Measurements from ENCODE around the gene CDK11A.
"Not testable (repeated sequence)": the region's sequence is repeated elsewhere in the genome, so short reads cannot be mapped to it uniquely, and the experiment has no call there.

GRCh38 chr1:1662392-1662791 is 61.8 kb downstream of the CDK11A start:
- TF ChIP-seq CTCF, POLR2A (IDR thresholded peaks at IDR 0.05): not testable (repeated sequence)

Data from body of pancreas (tissue), 4 donors.